DMS 273 (cell line): ENCODE results near the gene NTNG2.
"Not testable (repeated sequence)": the region's sequence is repeated elsewhere in the genome, so short reads cannot be mapped to it uniquely, and the experiment has no call there.

ENCODE experiments used
- DNase-seq: peaks from one replicate; lab custom pipeline; 2025; ENCODE audit not compliant: unreplicated experiment; lab: John Stamatoyannopoulos, UW

NTNG2 gene

DNA sequence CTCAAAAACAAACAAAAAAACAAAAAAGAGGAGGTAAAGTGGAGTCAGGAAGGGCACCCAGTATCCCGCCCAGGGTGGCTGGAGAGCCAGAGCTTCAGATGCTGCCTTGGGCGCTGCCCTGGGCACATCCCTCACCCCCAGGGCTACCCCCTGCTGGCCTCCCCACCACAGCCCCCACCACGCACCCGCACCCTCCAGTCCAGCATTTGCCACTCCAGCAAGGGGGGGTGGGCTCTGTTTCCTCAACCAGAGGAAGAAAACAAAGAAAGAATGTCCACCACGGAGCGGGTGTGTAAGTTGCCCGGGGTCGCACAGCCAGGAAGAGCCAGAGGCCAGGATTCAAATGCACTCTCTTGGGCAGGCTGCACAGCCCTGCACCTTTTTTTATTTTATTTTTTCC is 86.1 kb downstream of the NTNG2 start:
- no peak for DNase-seq

DNA sequence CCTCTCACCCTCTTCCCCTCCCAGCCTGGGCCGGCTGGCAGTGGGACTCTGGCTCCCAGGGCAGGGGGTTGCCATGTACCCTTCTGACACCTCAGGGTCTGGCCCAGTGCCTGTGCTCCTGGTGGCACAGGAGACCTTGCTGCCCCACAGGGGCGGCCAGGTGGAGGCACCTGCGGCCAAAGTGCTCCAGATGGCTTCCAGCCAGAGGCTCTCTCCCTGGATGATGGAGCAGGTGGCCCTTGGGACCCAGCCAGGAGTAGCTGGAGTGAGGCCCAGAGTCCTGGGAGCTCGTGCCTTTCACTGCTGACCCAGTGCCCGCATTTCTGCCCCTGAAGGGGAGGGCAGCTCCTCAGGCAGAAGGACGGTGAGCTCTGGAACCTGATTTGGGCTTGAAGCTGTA is 87.3 kb downstream of the NTNG2 start:
- DNase-seq, result peak; percentile 49

DNA sequence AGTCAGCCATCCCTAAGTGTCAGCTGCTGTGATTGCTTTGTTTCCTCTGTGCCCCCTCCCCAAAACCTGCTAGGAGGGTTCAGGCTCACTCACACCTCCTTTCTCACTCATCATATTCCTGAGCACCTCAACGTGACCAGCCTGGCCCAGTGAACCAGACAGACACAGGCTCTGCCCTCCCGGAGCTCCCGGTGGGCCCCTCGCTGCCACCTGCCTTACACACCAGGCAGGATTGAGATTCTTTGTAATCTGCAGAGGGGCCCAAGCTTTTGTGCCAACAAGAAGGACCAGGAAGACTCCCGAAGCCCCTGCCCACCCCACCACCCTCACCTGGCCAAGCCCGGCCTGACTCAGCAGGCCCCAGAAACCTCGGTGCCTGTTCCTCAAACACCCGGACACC is 87.8 kb downstream of the NTNG2 start:
- DNase-seq, result no peak

DNA sequence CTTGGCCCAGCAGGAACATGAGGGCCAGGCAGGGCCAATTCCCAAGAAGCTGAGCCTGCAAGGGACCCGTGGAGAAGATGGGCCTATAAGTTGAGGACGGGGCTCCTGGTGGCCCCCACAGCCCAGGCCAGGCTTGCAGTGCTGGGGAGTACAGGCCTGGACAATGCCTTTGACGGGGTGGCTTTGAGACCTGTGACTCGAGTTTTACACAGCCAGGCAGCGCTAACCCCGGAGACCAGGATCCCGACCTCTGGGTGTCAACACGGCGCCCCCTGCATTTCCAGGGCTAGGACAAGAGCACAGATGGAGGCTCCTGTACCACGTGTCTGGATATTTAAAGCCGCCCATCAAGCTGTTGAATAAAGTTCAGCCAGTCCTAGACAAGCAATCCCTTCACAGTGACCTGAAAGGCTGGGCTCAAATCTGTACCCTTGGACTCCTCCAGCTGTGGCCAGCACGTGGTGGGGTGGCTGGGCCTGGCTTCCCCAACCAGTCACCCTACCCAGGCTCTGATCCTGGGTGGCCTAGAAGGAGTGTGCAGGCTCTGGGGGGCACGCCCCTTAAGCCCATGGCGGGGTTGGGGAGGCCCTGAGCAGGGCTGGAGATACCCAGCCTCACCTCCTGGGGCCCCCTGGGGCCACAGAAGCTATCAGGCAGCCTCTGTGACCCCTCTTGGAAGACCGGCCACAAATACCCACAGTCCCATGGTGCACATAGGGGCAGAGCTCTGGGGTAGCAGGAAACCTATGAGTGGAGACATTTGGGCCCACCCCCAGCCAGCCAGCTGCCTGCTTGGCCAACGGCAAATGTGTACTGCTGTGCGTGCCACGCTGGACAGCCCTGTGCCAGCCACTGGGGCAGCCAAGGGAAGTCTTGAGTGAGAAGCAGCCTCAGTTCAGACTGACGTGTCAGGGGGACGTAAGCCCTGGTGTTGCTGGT is 88.7 kb downstream of the NTNG2 start:
- peak; percentile 52 for DNase-seq

DNA sequence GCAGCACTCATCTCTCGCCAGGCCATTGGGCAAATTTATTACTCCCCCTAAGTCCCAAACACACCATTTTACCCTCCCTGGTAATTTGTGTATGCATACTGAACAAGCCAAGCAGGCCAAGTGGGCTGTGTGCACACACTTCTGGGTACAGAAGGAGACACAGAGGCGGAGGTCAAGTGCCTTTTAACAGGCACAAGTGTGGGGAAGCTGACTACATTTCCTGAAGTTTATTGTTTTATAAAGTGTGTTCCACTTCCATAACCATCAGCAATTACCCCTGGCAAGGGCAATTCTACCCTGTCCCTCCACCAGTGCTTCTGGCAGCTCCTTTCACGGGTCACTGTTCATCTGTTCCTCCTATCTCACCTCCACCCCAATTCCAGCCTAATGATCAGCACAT is 99.0 kb downstream of the NTNG2 start:
- DNase-seq, result no peak

DNA sequence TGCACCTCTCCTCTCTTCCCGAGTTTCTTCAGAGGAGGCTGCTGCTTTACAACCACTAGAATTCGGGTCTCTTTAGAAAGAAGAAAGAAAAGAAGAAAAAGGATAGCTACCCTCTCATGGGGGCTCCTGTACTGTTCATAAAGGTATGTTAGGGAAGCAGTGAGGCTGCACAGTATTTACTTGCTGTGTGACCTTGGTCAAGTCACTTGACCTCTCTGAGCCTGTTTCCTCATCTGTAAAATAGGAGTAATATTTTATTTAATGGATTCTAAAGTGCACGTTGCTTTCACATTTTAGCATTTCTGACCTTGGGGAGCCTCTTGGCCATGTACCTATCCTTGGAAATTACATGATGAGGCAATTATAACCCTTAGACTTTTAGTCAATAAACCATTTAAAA is 104.2 kb downstream of the NTNG2 start:
- DNase-seq, result no peak

DNA sequence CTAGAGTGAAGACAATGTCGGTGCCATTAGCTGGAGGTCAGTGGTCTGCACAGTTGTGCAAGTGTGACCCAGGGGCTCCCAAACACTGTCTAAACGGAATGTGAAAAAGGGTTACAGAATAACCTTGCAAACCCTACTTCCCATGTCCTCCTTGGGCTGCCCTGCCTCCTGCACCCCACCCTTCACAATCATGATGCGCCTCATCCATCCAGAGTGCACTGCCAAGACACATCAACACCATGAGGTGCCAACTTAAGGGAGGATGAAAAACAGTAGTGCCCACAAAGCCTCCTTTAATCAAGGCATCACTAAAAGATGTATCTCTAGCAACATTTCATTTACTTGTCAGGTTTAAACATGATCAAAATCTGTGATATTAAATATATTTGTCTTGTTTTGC is 105.8 kb downstream of the NTNG2 start:
- DNase-seq, result no peak

DNA sequence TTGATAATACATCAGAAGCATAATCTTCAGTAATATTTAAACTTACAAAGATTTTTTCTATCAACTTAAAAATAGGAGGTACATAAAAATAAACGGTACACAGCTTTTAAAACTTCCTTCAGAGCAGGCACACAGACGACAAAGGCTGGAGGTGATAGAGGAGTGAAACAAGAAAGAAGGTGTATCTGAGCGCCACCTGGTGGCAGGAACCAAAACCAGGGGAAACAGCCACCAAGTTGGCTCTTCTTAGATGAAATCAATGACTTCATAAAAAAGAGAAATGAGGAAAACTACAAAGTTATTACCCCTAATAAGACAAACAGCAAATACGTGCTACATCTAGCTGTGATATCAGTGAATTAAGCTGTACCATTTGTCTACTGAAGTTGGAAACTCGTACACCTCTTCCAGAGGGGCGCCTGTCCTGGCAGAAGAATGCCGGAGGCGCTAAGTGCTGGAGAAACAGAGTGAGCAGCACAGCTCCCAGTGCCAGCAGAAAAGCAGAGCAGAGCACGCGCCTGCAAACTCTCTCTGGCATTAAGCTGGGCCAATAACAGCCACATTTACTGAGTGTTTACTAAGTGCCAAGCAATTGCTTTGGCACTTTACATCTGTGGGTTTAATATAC is 107.0 kb downstream of the NTNG2 start:
- peak; percentile 75 for DNase-seq

DNA sequence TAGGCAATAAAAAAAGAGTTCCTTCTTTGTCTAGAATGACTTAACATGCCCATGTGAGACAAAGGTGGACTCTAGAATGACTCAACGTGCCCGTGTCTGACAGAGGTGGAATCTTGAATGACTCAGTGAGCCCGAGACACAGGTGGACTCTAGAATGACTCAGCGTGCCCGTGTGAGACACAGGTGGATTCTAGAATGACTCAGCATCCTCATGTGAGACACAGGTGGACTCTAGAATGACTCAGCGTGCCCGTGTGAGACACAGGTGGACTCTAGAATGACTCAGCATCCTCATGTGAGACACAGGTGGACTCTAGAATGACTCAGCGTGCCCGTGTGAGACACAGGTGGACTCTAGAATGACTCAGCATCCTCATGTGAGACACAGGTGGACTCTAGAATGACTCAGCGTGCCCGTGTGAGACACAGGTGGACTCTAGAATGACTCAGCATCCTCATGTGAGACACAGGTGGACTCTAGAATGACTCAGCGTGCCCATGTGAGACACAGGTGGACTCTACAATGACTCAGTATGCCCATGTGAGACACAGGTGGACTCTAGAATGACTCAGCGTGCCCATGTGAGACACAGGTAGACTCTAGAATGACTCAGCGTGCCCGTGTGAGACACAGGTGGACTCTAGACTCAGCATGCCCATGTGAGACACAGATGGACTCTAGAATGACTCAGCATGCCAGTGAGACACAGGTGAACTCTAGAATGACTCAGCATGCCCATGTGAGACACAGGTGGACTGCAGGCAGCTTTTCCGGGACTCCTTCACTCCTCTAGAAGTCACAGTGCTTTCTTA is 108.1 kb downstream of the NTNG2 start:
- not testable (repeated sequence) for DNase-seq

DNA sequence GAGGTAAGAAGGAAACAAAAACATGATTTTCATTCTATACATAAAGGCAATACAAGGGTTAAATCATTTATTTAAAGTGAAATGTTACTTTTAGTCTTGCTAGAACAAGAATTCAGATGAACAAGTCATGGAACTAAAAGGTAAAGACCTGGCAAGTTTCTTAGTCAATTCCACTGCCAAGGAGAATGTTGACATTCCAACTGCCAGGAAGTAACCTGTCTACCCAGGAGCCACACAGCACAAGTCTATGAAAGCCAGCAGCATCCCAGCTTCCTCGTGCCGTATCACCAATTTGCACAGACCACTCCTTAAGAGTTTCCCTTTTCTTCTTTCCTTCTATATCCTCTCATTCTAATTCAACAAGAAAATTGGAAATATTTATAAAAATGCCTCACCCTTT is 113.0 kb downstream of the NTNG2 start:
- DNase-seq, result no peak

DNA sequence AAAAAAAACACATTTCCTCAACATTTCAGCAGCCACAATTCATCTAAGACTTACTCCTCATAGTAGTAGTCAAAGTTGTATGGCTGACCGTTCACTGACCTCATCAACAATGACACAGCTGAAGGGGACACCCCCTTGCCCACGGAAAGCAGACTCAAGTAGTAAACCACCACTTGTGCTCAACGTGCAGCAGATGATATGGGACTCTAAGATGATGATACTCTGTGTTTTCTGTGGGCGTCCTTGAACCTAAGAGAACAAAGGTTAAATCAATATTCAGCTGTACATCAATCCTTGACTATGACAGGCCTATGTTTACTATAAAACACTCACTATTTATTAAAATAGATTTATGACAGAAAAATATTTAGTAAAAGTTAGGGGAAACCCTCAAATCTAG is 121.3 kb downstream of the NTNG2 start:
- DNase-seq, result no peak

DNA sequence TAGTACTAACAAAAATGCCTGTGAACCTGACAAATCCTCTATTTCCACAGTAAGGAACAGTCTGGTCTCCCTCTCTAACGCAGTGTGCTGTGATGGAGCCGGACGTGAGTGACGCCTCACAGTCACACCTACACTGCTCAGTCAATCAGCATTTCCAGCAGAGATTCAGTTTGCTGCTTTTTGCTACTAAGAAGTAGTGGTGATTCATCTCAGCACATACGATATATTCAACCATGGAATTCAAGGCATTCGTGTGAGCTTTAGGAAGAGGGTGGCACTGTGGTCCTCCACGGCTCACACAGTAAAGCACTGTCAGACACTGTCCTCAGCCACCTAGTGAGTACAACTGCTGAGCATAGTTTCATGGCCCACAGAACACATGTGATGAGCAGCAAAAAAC is 122.0 kb downstream of the NTNG2 start:
- DNase-seq, result no peak

DNA sequence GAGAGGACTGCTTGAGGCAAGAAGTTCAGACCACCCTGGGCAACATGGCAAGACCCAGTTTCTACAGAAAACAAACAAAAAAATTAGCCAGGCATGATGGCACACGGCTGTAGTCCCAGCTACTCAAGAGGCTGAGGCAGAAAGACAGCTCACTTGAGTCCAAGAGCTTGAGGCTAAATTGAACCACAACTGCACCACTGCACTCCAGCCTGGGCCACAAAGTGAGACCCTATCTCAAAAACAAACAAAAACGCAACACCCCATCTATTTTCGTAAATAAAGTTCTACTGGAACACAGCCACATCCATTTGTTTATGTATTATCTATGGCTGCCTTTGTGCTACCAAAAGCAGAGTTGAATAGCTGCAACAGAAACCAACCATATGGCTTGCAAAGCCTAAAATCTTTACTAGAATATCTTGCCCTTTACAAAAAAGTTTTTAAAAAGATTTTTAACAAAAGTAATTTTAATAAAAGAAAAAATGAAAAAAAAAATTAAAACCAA is 125.5 kb downstream of the NTNG2 start:
- no peak for DNase-seq

DNA sequence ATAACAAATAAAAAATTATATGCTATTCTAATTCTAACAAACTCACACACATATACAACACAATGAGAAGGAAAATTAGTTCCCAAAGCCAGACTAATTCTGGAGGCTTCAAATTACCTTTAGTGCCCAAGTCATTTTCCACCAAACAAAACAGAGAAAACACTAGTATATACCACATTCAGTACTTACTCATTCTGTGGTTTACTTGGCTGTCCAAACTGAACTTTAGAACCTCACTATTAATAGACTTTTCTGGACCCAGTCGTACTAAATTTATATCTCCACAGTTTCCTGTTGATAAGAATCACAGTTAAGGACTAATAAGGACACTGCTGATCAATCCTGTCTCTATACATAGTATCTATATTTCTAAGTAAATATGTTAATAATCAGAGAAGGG is 126.5 kb downstream of the NTNG2 start:
- no peak for DNase-seq

DNA sequence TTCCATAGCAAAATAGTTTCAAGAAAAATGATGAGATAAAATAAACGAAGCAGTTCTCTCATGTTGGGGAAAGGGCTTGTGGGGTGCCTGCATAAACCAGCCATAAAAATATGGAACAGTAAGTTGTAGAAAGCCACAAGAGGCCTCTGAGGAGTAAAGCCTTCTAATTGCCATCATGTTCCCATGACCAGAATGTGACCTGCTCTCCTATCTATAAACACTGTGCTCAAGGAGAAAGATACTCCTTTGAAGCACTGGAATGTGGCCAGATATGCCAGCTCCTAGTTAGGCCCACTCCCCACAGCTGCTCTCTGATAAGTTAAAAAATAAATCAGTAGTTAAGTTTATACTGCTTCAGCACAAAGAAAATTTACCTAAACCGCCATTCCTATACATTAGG is 127.1 kb downstream of the NTNG2 start:
- no peak for DNase-seq

DNA sequence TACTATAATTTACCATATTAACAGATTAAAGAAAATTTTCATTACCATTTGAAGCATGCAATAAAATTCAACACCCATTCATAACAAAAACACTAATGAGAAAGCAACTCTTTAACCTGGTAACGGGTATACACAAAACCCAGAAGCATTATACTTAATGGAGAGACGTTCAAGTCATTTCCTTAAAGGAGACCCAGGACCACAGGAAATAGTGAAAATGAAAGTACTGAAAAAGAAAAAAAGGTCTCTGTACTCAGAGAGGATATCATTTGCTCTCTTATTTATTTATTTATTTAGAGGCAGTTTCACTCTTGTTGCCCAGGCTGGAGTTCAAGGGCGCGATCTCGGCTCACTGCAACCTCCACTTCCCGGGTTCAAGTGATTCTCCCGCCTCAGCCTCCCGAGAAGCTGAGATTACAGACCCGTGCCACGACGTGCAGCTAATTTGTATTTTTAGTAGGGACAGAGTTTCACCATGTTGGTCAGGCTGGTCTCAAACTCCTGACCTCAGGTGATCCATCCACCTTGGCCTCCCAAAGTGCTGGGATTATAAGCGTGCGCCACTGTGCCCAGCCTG is 131.4 kb downstream of the NTNG2 start:
- no peak for DNase-seq
